ENCODE measurements around the gene STAC3.

GRCh38 chr12:57276935-57277563 is 26.1 kb upstream of the STAC3 start:
- no peak for TF ChIP-seq EP300 (IDR thresholded peaks at IDR 0.05)
- no peak for TF ChIP-seq CTCF (IDR thresholded peaks at IDR 0.05)
